ENCODE measurements around the gene MEF2D.

MEF2D gene

DNA sequence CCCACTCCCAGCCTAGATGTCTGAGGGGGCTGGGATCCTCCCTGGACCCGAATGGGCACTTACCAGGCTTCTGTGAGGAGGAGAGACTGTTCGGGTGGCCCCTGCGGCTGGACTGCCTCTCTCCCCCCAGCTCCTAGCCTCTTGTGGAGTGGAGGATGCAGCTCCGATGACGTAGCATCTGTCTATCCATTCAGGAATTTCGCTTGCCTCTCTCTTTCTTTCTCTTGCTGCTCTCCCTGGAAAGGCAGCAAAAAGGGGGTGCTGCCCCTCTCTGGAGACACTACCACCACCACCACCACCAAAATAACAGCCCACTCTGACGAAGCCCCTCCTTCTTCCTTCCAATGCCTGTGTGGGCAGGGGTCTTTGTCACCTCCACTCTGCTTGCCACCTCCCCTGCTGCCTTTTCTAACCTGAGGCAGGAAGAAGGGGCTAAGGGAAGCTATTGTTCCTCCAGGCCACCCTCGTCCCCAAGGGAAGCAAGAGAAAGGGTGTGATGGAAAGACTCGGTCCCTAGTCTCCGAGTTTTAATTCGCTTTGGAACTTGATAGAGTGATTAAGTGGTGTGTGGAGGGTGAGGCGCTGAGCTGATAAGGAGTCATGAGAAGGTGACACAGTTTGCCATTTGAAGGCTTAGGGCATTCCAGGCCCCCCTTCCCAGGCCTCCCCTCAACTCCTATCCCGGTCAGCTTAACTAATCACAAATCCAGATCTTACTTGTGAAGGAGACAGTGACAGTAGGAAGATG lies 71.1 kb downstream of the MEF2D start:
- no peaks in the 10 kb centered on the region for H3K9me3 ChIP-seq (ENCODE audit: insufficient read depth, low read length)
- H3K36me3 ChIP-seq (ENCODE audit: insufficient read depth, insufficient read length, low read length), result no peaks in the 10 kb centered on the region
- peaks cover 18% of the 10 kb centered on the region for H3K4me1 ChIP-seq (ENCODE audit: insufficient read depth, insufficient read length)
- TF ChIP-seq ZNF274 (IDR thresholded peaks at IDR 0.05; ENCODE audit: low read depth, low read length) (no peak), YY1 (IDR thresholded peaks at IDR 0.05; ENCODE audit: insufficient read depth, insufficient read length) (no peak), SUZ12 (IDR thresholded peaks at IDR 0.05; ENCODE audit: extremely low read depth, insufficient read depth, insufficient read length) (no peak)
- no peak for DNase-seq (ENCODE audit: low read depth, low spot score)
- H3K4me3 ChIP-seq (ENCODE audit: insufficient read length, low read depth), result no peak overlapping the region
- peaks cover 99% of the 10 kb centered on the region for H3K27me3 ChIP-seq (ENCODE audit: insufficient read depth, insufficient read length)
- no peak overlapping the region for H3K9ac ChIP-seq (ENCODE audit: insufficient read length, low read depth)

DNA sequence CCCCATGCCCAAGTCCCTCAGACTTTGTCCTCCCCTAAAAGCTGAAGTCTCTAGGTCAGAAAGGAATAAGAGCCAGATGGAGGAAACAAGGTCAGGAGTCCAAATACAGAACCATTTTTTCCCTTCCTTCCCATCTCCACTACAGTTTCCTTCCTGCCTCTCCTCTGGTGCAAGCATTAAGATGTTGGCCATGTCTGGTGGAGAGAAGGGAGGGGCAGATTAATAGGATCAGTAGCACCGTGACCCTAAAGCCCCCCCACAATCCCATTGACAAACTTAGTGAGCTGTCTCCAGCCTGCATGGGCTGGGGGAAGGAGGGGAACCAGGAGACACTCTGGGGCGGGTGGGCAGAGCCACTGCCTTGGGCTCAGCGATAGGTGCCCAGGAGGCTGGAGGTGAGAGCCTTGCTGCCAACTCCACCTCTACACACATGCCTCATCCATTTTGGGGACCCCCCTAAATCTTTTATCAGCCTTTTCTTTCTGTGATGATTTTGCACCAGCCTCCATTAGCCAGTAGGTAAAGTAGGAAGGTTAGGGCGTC lies 71.8 kb downstream of the MEF2D start:
- Histone ChIP-seq H3K9me3 (ENCODE audit: insufficient read depth, low read length) (no peaks in the 10 kb centered on the region), H3K4me1 (ENCODE audit: insufficient read depth, insufficient read length) (peaks cover 18% of the 10 kb centered on the region), H3K9ac (ENCODE audit: insufficient read length, low read depth) (no peak overlapping the region), H3K4me3 (ENCODE audit: insufficient read length, low read depth) (no peak overlapping the region), H3K27me3 (ENCODE audit: insufficient read depth, insufficient read length) (peaks cover 99% of the 10 kb centered on the region), H3K36me3 (ENCODE audit: insufficient read depth, insufficient read length, low read length) (no peaks in the 10 kb centered on the region)
- no peak for DNase-seq (ENCODE audit: low read depth, low spot score)
- no peak for TF ChIP-seq SUZ12 (IDR thresholded peaks at IDR 0.05; ENCODE audit: extremely low read depth, insufficient read depth, insufficient read length)
- no peak for TF ChIP-seq YY1 (IDR thresholded peaks at IDR 0.05; ENCODE audit: insufficient read depth, insufficient read length)
- TF ChIP-seq ZNF274 (IDR thresholded peaks at IDR 0.05; ENCODE audit: low read depth, low read length), result no peak

- no peaks in the 10 kb centered on the region for H3K36me3 ChIP-seq (ENCODE audit: insufficient read depth, insufficient read length, low read length)
- peaks cover 18% of the 10 kb centered on the region for H3K4me1 ChIP-seq (ENCODE audit: insufficient read depth, insufficient read length)
- no peak overlapping the region for H3K4me3 ChIP-seq (ENCODE audit: insufficient read length, low read depth)
- H3K9ac ChIP-seq (ENCODE audit: insufficient read length, low read depth), result no peak overlapping the region
- H3K27me3 ChIP-seq (ENCODE audit: insufficient read depth, insufficient read length), result peaks cover 99% of the 10 kb centered on the region
- TF ChIP-seq SUZ12 (IDR thresholded peaks at IDR 0.05; ENCODE audit: extremely low read depth, insufficient read depth, insufficient read length), result no peak
- TF ChIP-seq YY1 (IDR thresholded peaks at IDR 0.05; ENCODE audit: insufficient read depth, insufficient read length), result no peak
- TF ChIP-seq ZNF274 (IDR thresholded peaks at IDR 0.05; ENCODE audit: low read depth, low read length), result no peak
- no peaks in the 10 kb centered on the region for H3K9me3 ChIP-seq (ENCODE audit: insufficient read depth, low read length)
- DNase-seq (ENCODE audit: low read depth, low spot score), result no peak
Observed at GRCh38 chr1:156427957-156428356, 72.6 kb downstream of the MEF2D start.

GRCh38 chr1:156425943-156426342 lies 74.6 kb downstream of the MEF2D start:
- no peak for DNase-seq (ENCODE audit: low read depth, low spot score)
- H3K4me3 ChIP-seq (ENCODE audit: insufficient read length, low read depth), result no peak overlapping the region
- no peaks in the 10 kb centered on the region for H3K9me3 ChIP-seq (ENCODE audit: insufficient read depth, low read length)
- no peaks in the 10 kb centered on the region for H3K36me3 ChIP-seq (ENCODE audit: insufficient read depth, insufficient read length, low read length)
- H3K9ac ChIP-seq (ENCODE audit: insufficient read length, low read depth), result no peak overlapping the region
- TF ChIP-seq SUZ12 (IDR thresholded peaks at IDR 0.05; ENCODE audit: extremely low read depth, insufficient read depth, insufficient read length), result no peak
- no peak for TF ChIP-seq YY1 (IDR thresholded peaks at IDR 0.05; ENCODE audit: insufficient read depth, insufficient read length)
- TF ChIP-seq ZNF274 (IDR thresholded peaks at IDR 0.05; ENCODE audit: low read depth, low read length), result no peak
- H3K4me1 ChIP-seq (ENCODE audit: insufficient read depth, insufficient read length), result peaks cover 18% of the 10 kb centered on the region
- peaks cover 99% of the 10 kb centered on the region for H3K27me3 ChIP-seq (ENCODE audit: insufficient read depth, insufficient read length)

DNA sequence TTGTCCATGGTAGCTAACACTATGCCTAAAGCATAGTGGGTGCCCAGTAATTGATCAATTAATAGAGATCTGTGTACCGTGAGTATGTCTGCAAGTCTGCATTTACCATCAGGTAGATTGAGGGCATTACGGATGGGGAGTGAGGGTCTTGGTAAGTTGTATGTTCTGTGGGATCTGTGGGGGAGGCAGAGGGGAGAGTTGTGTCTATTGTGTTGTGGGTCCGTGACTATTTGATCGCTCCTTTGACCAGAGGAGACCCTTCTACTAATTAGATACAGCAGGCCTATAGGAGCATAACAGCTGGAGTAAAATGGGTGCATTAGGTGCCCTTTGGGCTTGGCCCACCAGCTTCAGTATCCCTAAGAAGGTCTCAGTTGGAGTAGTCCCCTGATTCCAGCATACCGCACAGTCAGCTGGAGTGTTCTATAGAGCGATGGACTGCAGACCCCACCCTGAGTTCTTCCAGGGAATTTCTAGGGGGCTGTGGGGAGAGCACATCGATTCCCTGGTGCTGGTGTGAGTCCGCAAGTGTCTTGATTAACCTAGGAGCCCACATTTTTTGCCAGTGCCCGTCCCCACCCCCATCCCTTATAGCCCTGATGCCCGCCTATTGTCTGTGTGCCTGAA lies 75.7 kb downstream of the MEF2D start:
- peaks cover 20% of the 10 kb centered on the region for H3K4me1 ChIP-seq (ENCODE audit: insufficient read depth, insufficient read length)
- TF ChIP-seq SUZ12 (IDR thresholded peaks at IDR 0.05; ENCODE audit: extremely low read depth, insufficient read depth, insufficient read length), result no peak
- no peak for TF ChIP-seq ZNF274 (IDR thresholded peaks at IDR 0.05; ENCODE audit: low read depth, low read length)
- H3K27me3 ChIP-seq (ENCODE audit: insufficient read depth, insufficient read length), result peaks cover 99% of the 10 kb centered on the region
- no peaks in the 10 kb centered on the region for H3K36me3 ChIP-seq (ENCODE audit: insufficient read depth, insufficient read length, low read length)
- DNase-seq (ENCODE audit: low read depth, low spot score), result no peak
- H3K9ac ChIP-seq (ENCODE audit: insufficient read length, low read depth), result no peak overlapping the region
- H3K4me3 ChIP-seq (ENCODE audit: insufficient read length, low read depth), result no peak overlapping the region
- H3K9me3 ChIP-seq (ENCODE audit: insufficient read depth, low read length), result no peaks in the 10 kb centered on the region

- H3K27me3 ChIP-seq (ENCODE audit: insufficient read depth, insufficient read length), result peaks cover 96% of the 10 kb centered on the region
- DNase-seq (ENCODE audit: low read depth, low spot score), result no peak
Observed at GRCh38 chr1:156423422-156424352, 76.9 kb downstream of the MEF2D start.

More at GRCh38 chr1:156423422-156424352, 76.9 kb downstream of the MEF2D start:
- Histone ChIP-seq H3K4me1 (ENCODE audit: insufficient read depth, insufficient read length) (peaks cover 17% of the 10 kb centered on the region), H3K36me3 (ENCODE audit: insufficient read depth, insufficient read length, low read length) (no peaks in the 10 kb centered on the region), H3K9ac (ENCODE audit: insufficient read length, low read depth) (no peak overlapping the region), H3K9me3 (ENCODE audit: insufficient read depth, low read length) (no peaks in the 10 kb centered on the region), H3K4me3 (ENCODE audit: insufficient read length, low read depth) (no peak overlapping the region)
- no peak for TF ChIP-seq SUZ12 (IDR thresholded peaks at IDR 0.05; ENCODE audit: extremely low read depth, insufficient read depth, insufficient read length)
- TF ChIP-seq YY1 (IDR thresholded peaks at IDR 0.05; ENCODE audit: insufficient read depth, insufficient read length), result no peak
- TF ChIP-seq ZNF274 (IDR thresholded peaks at IDR 0.05; ENCODE audit: low read depth, low read length), result no peak

All from NT2/D1 (cell line).